Lower lobe of right lung (tissue), 2 donors: ENCODE results near the gene TMEM245. TPM values are rescaled to one million over a fixed set of nuclear protein-coding genes. Genes with fewer than 3 reads are reported as not detected.
"Not testable (repeated sequence)": the region's sequence is repeated elsewhere in the genome, so short reads cannot be mapped to it uniquely, and the experiment has no call there.

ENCODE experiments used
- ATAC-seq, 2 donors: fragments of 200-7000 bp; cut with Tn5 transposase; one replicate each; pipeline ENCODE4 v1.9.1; 2020 to 2022; ENCODE audit warnings: mild to moderate bottlenecking in 2 of 2, moderate library complexity in 2 of 2
- DNase-seq: peaks from one replicate; pipeline ENCODE4 v3.0.0-alpha.2; 2020
- H3K27ac ChIP-seq: fragments of 200-600 bp; one replicate; pipeline ENCODE4 v1.8.0; 2022
- H3K27me3 ChIP-seq: fragments of 200-600 bp; one replicate; pipeline ENCODE4 v1.8.0; 2022; ENCODE audit warnings: low read depth
- H3K36me3 ChIP-seq: fragments of 200-600 bp; one replicate; pipeline ENCODE4 v1.8.0; 2022; ENCODE audit warnings: mild to moderate bottlenecking
- H3K4me1 ChIP-seq: fragments of 200-600 bp; one replicate; pipeline ENCODE4 v1.8.0; 2022
- H3K4me3 ChIP-seq: fragments of 200-600 bp; one replicate; pipeline ENCODE4 v1.8.0; 2022; ENCODE audit warnings: mild to moderate bottlenecking
- H3K9me3 ChIP-seq: fragments of 200-600 bp; one replicate; pipeline ENCODE4 v1.8.0; 2022
- intact Hi-C: fragments of 100-400 bp; cut with DNase I; formaldehyde crosslinking; loops from one replicate; pipeline ENCODE4 v1.11.0; 2022
- microRNA-seq: library from miRNA; unstranded; fragments of <30 nt; microRNA quantifications from one replicate; pipeline ENCODE4 v1.2.0, GENCODE V29; 2020; ENCODE audit warnings: borderline number of aligned reads
- total RNA-seq: library from RNA; stranded (reverse); fragmentation: NEBNext Ultra II Directional; extraction: Animal tissue kit (Norgen Biotek cat#: 25700); gene quantifications from one replicate; pipeline ENCODE4 v1.2.1, GENCODE V29; 2021
- TF ChIP-seq, protein P1 (sequence below): fragments of 200-600 bp; IDR thresholded peaks from one replicate; pipeline ENCODE4 v1.8.0; 2022; ENCODE audit warnings: antibody characterized with exemption, mild to moderate bottlenecking
- donor health status: DM: no; HTN: yes; CAD: no; lungs with severe emphysema.

TMEM245 gene
- total RNA-seq, 1 donor from 2014 or later, result 85.7 TPM

DNA sequence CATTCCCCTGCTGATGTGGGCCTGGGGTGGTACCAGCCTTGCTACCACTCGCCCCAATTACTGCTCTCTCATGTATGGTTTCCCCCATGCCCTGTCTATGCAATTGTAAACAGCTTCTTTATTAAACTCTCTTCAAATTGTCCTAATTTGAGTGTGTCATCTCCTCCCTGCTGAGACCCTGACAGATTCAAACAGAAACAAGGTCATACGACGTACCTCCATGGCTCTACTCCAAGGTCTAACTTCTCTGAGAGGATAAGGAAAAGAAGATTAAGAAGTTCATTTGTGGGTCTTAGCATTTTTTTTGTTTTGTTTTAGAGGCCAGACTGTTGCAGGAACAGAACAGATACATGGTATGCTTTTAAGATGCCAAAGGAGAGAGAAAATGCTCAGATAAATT, 147.6 kb downstream of the TMEM245 start:
- no peak overlapping the region for H3K4me3 ChIP-seq
- H3K27ac ChIP-seq, result no peak overlapping the region
- H3K9me3 ChIP-seq, result no peaks in the 10 kb centered on the region
- intact Hi-C loops, result no loop called here
- no peak for ATAC-seq
- H3K36me3 ChIP-seq, result no peaks in the 10 kb centered on the region
- no peak for DNase-seq
- H3K4me1 ChIP-seq, result no peaks in the 10 kb centered on the region
- TF ChIP-seq, protein P1, sequence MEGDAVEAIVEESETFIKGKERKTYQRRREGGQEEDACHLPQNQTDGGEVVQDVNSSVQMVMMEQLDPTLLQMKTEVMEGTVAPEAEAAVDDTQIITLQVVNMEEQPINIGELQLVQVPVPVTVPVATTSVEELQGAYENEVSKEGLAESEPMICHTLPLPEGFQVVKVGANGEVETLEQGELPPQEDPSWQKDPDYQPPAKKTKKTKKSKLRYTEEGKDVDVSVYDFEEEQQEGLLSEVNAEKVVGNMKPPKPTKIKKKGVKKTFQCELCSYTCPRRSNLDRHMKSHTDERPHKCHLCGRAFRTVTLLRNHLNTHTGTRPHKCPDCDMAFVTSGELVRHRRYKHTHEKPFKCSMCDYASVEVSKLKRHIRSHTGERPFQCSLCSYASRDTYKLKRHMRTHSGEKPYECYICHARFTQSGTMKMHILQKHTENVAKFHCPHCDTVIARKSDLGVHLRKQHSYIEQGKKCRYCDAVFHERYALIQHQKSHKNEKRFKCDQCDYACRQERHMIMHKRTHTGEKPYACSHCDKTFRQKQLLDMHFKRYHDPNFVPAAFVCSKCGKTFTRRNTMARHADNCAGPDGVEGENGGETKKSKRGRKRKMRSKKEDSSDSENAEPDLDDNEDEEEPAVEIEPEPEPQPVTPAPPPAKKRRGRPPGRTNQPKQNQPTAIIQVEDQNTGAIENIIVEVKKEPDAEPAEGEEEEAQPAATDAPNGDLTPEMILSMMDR, result no peak
- no peaks in the 10 kb centered on the region for H3K27me3 ChIP-seq

DNA sequence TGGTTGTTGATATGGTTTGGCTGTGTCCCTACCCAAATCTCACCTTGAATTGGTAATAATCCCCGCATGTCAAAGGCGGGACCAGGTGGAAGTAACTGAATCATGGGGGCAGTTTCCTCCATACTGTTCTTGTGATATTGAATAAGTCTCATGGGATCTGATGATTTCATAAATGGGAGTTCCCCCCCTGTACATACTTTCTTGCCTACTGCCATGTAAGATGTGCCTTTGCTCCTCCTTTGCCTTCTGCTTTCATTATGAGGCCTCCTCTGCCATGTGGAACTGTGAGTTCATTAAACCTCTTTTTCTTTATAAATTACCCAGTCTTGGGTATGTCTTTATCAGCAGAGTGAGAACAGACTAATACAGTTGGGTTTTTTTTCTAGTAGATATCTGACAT, 148.4 kb downstream of the TMEM245 start:
- H3K27me3 ChIP-seq, H3K36me3 ChIP-seq, intact Hi-C loops, ATAC-seq, H3K4me1 ChIP-seq, H3K9me3 ChIP-seq, H3K27ac ChIP-seq, DNase-seq, H3K4me3 ChIP-seq: not testable (repeated sequence)

DNA sequence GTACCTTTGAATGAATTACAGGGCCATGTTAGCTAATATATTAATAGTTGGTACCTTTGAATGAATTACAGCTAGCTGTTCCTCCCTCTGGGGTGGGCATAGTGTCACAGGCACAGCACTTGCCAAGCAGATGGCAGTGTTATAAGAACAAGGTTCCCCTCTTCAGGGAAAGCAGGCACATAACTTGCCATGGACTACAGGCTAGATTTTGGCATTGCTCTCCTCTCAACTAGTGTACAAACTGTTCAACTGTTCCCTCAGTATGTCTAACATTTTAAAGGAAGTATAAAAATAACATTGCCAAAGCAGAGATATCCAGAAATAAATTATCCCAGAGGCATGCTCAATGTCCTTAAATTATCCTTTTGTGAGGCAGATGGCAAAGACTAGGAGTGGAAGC, 151.8 kb downstream of the TMEM245 start:
- TF ChIP-seq, protein P1, result no peak
- DNase-seq (no peak), ATAC-seq (no peak)
- Histone ChIP-seq H3K4me3 (no peak overlapping the region), H3K36me3 (no peaks in the 10 kb centered on the region), H3K9me3 (no peaks in the 10 kb centered on the region), H3K4me1 (no peaks in the 10 kb centered on the region), H3K27ac (no peak overlapping the region), H3K27me3 (no peaks in the 10 kb centered on the region)
- intact Hi-C loops, result no loop called here

Small RNA genes within 50 kb of the gene (microRNA-seq; reads per million reads assigned to microRNA genes)
- 112 reads per million, percentile 54 among the genes with 10 or more reads in this experiment for gene MIR32

Other genes with a start within 250 kb of the TMEM245 start
- 25.3 TPM for gene ELP1, start 185.8 kb downstream of the TMEM245 start, total RNA-seq
- gene ABITRAM, start 185.5 kb downstream of the TMEM245 start, total RNA-seq, result 16.5 TPM
- 35.2 TPM for gene CTNNAL1, start 106.4 kb downstream of the TMEM245 start, total RNA-seq
- 0.06 TPM for gene FRRS1L, start 47.3 kb upstream of the TMEM245 start, total RNA-seq
- 12.1 TPM for gene EPB41L4B, start 201.1 kb upstream of the TMEM245 start, total RNA-seq